ENCODE data around the gene VPS54.
"Not testable (repeated sequence)": the region's sequence is repeated elsewhere in the genome, so short reads cannot be mapped to it uniquely, and the experiment has no call there.

DNA sequence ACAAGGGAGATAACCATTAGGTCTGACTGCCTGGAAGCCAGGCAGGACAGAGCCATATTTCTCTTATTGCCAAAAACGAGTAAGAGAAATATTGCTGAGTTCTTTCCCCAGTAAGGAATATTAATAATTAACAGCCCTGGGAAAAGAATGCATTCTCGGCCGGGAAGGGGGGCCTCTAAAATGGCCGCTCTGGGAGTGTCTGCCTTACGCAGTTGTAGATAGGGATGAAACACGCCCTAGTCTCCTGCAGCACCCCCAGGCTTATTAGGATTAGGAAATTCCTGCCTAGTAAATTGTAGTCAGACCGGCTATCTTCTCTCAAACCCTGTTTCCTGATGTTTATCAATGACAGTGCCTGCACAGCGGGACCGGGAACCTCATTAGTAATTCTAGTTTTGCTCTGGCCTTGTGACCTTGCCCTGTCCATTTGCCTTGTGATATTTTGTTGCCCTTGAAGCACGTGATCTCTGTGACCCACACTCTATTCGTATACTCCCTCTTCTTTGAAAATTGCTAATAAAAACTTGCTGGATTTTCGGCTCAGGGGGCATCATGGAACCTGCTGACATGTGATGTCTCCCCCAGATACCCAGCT lies 30.3 kb downstream of the VPS54 start:
- TF ChIP-seq, protein P1, sequence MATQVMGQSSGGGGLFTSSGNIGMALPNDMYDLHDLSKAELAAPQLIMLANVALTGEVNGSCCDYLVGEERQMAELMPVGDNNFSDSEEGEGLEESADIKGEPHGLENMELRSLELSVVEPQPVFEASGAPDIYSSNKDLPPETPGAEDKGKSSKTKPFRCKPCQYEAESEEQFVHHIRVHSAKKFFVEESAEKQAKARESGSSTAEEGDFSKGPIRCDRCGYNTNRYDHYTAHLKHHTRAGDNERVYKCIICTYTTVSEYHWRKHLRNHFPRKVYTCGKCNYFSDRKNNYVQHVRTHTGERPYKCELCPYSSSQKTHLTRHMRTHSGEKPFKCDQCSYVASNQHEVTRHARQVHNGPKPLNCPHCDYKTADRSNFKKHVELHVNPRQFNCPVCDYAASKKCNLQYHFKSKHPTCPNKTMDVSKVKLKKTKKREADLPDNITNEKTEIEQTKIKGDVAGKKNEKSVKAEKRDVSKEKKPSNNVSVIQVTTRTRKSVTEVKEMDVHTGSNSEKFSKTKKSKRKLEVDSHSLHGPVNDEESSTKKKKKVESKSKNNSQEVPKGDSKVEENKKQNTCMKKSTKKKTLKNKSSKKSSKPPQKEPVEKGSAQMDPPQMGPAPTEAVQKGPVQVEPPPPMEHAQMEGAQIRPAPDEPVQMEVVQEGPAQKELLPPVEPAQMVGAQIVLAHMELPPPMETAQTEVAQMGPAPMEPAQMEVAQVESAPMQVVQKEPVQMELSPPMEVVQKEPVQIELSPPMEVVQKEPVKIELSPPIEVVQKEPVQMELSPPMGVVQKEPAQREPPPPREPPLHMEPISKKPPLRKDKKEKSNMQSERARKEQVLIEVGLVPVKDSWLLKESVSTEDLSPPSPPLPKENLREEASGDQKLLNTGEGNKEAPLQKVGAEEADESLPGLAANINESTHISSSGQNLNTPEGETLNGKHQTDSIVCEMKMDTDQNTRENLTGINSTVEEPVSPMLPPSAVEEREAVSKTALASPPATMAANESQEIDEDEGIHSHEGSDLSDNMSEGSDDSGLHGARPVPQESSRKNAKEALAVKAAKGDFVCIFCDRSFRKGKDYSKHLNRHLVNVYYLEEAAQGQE (IDR thresholded peaks at IDR 0.05; ENCODE audit: insufficient read depth in 1 of 2, low read depth in 2 of 2, low read length in 1 of 2), result not testable (repeated sequence)
- not testable (repeated sequence) for TF ChIP-seq CTCF (IDR thresholded peaks at IDR 0.05); POLR2AphosphoS5 (IDR thresholded peaks at IDR 0.05; ENCODE audit: low read depth, low read length)
